IMR-90 (cell line): ENCODE results near the gene KY.

Experiments used
- BHLHE40 ChIP-seq: fragments of 150-350 bp; IDR thresholded peaks from 2 replicates; pipeline ENCODE4 v1.6.1; 2016; ENCODE audit warnings: mild to moderate bottlenecking, low read depth, low read length
- POLR2A ChIP-seq: IDR thresholded peaks from 2 replicates; pipeline ENCODE4 v1.6.1; 2012; ENCODE audit warnings: mild to moderate bottlenecking, low read depth, low read length
- RAD21 ChIP-seq: IDR thresholded peaks from 2 replicates; pipeline ENCODE4 v1.6.1; 2012; ENCODE audit warnings: low read length, improper control_type of control experiment
- SMC3 ChIP-seq: fragments of 150-350 bp; IDR thresholded peaks from 2 replicates; pipeline ENCODE4 v1.6.1; 2016; ENCODE audit warnings: low read depth, mild to moderate bottlenecking, antibody characterized with exemption, low read length, moderate library complexity
- TF ChIP-seq, protein P1 (sequence below): conservative IDR thresholded peaks from 2 replicates; pipeline ENCODE4 v1.5.1; 2012; ENCODE audit warnings: mild to moderate bottlenecking, low read depth, low read length, improper control_type of control experiment

- TF ChIP-seq POLR2A (no peak), BHLHE40 (no peak), RAD21 (no peak), SMC3 (no peak)
- TF ChIP-seq, protein P1, sequence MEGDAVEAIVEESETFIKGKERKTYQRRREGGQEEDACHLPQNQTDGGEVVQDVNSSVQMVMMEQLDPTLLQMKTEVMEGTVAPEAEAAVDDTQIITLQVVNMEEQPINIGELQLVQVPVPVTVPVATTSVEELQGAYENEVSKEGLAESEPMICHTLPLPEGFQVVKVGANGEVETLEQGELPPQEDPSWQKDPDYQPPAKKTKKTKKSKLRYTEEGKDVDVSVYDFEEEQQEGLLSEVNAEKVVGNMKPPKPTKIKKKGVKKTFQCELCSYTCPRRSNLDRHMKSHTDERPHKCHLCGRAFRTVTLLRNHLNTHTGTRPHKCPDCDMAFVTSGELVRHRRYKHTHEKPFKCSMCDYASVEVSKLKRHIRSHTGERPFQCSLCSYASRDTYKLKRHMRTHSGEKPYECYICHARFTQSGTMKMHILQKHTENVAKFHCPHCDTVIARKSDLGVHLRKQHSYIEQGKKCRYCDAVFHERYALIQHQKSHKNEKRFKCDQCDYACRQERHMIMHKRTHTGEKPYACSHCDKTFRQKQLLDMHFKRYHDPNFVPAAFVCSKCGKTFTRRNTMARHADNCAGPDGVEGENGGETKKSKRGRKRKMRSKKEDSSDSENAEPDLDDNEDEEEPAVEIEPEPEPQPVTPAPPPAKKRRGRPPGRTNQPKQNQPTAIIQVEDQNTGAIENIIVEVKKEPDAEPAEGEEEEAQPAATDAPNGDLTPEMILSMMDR: no peak
Observed at GRCh38 chr3:134636406-134636805, 14.4 kb downstream of the KY start.
